GM18520 (cell line): ENCODE results near the gene PMFBP1.

Experiments
- ATAC-seq: cut with Tn5 transposase; IDR thresholded peaks from one replicate; pipeline ENCODE4 v1.9.1; 2021; ENCODE audit not compliant: unreplicated experiment

Gene PMFBP1

DNA sequence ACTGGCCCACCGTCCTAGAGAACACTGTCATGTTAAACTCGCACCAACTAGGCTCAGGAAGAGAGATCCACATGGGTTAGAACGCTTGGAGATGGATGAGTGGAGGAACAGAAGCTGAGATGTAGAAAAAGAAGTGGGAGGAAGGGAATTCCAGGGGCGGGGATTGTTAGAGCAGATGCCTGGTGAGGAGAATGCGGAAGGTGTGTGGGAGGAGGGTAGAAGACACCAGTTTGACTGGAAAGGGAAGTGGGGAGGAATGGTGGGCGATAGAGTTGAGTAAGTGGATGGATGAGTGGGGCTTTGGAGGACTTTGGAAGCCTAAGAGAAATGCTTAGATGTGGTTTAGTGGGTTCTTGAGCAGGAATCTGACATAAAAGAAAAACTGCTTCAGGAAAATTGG, 40.9 kb downstream of the PMFBP1 start:
- no peak for ATAC-seq

DNA sequence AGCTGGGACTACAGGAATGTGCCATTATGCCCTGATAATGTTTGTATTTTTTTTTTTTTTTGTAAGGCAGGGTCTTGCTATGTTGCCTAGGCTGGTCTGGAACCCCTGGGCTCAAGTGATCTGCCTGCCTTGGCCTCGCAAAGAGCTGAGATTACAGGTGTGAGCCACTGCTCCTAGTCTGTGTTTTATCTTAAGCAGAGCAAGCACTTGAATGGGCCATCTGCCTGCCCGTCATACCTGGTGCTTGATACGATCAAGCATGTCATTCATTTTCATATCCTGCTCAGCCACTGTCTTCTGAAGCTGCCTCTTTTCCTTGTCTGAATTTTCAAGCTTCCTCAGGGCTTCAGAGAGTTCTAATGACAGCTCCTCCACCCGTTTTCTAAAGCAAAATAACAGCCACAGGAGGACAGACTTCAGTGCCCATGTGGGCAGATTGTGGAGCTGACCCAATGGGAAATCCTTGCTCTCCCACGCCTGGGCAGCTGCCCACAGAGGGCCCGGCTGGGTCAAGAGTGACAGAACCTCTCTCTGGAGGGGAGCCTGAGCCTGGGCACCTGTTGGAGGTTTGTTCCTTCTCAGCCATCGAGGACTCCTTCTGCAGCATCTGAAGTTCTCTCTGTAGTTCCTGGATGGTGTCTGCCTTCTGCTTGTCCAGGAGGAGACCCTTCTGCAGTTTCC, 41.8 kb downstream of the PMFBP1 start:
- no peak for ATAC-seq

GRCh38 chr16:72128701-72129100, 43.3 kb downstream of the PMFBP1 start:
- ATAC-seq, result no peak

GRCh38 chr16:72126429-72126765, 45.6 kb downstream of the PMFBP1 start:
- no peak for ATAC-seq

DNA sequence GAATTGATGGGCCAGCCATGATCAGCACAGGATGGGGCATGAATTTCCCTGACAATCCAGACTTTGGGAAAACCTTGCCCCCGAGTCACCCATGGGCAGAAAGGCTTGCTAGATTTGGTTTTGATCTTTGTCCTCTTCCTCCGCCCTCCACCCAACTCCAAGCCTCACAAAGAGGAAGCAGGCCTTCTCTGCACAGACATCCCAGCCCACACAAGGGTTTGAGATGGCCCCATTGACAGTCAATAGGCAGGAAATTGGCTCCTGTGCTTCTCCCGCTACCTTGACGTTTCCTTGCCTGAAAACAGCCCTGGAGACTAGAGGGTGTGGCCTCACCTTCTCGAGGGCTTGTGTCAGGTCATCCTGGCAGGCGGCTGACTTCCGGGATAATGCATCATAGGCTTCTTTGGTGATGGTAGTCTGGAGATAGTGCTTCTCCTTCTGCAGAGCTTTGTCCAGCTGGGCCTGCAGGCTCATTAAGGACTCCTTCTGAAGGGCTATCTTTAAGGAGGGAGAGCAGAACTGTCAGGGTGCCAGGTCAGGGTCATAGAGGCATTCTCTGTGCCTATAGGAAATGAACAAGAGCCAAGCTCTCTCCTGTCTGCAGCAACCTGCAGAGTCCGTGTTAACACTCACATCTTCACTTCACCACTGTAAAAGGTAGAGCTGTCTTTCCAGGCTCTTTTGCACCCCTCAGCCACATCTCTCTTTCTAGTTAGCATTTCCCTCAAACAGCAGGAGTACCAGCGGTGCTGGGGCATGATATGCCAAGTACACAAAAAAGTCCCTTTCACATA, 46.1 kb downstream of the PMFBP1 start:
- no peak for ATAC-seq

- no peak for ATAC-seq
These were observed 47.0 kb downstream of the PMFBP1 start for GRCh38 chr16:72124761-72125634.

GRCh38 chr16:72124148-72124547, 47.8 kb downstream of the PMFBP1 start:
- no peak for ATAC-seq

GRCh38 chr16:72123426-72123825, 48.5 kb downstream of the PMFBP1 start:
- ATAC-seq, result no peak

- no peak for ATAC-seq
These were observed 49.0 kb downstream of the PMFBP1 start for GRCh38 chr16:72122916-72123315.

DNA sequence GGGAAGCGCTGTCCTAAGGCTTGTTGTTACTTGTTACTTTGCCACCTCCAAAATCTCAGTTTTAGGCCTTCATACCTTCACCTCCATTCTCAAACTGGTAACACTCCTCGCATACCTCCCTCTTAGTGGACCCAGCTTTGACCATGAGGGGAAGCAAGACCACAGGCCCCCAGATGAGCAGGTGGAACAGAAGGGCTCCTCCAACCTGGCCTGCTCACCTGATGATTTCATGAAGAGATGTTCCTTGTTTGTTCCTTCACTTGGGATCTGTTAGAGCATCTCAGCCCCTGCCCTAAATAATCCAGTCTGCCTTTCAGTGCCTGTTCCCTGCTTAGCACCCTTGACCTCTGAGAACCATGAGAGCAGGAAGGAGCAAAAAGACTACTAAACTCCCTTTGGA, 49.6 kb downstream of the PMFBP1 start:
- no peak for ATAC-seq

DNA sequence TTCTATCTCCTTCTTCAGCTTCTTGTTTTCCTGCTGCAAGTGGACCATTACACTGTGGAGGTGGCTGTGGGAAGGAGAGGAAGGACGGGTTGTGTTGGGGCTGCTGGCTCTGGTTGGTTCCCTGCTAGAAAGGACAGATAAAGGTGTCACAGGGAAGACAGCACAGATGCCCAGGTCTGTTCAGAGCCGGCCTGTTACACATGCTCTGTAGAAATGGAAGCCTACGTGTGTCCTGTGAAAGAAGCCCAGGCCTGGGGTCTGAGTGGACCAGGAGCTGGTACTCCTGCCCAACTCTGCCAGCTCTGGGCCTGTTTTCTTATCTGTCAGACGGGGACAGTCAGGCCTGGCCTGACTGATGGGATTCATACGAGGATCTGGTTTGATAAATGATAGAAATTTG, 51.9 kb downstream of the PMFBP1 start:
- no peak for ATAC-seq

GRCh38 chr16:72113616-72113945, 58.4 kb downstream of the PMFBP1 start:
- no peak for ATAC-seq

DNA sequence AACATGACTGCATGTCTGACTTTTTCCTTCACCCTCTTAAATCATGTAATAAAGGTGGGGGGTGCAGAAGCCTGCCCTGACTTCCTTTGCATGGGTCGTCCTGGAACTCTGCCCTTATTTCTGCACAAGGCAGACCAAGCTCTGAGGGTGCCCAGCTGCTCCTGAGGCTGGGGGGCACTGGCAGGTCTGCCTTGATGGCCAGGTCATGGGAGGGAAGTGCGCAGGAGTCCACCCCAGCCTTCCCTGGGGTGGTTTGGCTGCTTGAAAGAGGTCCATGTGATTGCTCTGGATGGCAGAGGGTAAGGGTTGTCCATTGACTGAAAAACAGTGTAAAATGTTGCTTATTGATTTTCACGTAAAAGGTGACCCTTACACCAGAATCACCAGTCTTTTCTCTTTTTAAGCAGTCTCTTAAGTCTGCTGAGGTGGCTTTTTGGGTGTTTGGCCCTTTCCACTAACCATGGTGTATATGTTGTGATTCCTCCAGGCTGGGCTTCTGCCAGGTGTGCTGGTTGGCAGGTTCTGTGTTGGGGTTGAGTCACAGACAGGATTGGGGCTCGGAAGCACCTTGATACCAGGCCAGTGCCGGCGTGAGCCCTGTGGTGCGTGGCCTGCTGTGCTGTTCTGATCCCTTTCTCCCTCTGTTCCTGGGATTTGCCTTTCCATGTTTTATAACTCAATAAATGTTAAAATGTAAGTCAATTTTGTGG, 58.9 kb downstream of the PMFBP1 start:
- ATAC-seq, result no peak

DNA sequence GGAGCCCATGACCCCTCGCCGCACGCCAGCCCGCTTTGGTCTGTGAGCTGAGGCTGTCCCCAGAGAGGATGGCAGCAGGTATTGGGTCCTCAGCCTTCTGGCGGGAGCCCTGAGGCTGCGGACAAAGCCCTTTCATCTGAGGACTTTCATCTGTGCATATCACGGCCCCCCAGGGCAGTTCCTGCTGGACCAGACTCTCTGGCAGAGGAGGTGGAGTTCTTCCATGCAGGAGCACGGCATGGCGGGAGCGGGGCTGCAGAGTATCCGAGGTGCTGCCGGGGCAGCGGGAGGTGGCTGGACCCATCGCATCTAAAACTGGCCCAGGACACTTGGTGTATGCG, 59.5 kb downstream of the PMFBP1 start:
- ATAC-seq, result no peak

GRCh38 chr16:72111657-72112451, 60.1 kb downstream of the PMFBP1 start:
- ATAC-seq, result no peak

DNA sequence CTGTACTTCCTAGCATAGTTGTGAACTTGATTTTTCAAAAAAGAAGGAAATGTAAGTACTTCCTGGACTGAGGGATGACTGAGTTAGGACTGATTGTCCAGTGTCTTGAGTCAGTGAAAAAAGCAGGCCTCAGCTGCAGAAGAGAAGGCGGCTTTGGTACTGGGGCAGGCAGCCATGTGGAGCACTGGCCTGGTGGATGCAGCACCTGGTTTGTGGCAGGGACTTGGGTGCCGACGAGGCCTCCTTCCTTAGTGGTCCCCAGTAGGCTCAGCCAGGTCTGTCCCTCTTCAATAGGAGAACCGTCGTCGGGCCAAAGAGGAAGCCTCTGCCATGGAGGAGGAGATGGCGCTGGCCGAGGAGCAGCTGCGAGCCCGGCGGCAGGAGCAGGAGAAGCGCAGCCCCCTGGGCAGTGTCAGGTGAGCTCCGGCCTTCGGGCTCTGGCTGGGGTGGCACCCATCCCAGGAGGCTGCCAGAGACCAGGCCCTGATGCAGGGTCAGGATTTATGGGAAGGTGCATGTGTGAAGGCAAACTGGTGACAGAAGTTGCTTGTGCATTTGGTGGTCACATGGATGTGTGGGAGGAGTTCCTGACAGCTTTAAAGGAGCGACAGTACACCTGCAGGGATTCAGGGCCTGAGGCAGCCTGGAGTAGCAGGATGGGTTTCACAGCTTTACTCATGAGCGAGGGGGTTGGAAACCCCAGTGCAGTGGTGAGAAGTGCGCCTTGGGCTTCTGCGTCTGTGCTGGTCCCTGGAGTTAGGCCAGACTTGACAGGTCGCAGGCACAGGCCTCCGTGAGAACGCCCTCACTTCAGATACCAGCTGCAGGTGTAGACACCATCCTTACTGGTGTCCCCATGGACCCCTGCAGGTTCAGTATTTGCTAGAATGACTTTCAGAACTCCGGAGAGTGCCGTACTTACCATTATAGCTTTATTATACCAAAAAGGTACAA, 61.0 kb downstream of the PMFBP1 start:
- ATAC-seq, result no peak

DNA sequence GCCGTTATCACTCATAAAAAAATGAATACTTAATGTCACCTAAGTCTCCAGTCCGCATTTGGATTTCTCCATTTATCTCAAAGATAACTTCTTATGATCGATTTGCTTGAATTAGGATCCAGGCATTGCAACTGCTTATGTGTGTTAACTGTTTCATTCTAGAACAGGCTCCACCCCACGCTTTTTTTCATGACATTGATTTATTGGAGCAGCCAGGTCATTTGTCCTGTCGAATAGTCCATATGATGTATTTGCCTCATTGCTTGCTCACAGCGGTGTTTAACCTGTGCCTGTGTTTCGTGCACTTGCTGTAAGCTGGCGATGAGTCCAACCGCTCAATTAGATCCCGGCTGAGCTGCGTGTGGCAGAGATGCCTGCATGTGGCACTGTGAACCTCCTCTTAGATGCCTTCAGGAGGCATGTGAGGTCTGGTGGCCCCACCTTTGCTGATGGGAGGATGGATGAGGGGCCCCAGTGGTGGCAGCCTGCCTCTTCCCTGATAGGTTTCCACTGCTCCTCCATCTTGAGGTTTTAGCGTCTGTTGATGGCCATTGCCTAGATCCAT, 61.9 kb downstream of the PMFBP1 start:
- ATAC-seq, result no peak

GRCh38 chr16:72109300-72109699, 62.7 kb downstream of the PMFBP1 start:
- no peak for ATAC-seq
